H1 (cell line): ENCODE results near the gene CFAP65. TPM values are rescaled to one million over a fixed set of nuclear protein-coding genes. Genes with fewer than 3 reads are reported as not detected.

ENCODE experiments used
- CTCF ChIA-PET: fragments of 300-600 bp; sonication (Branson Sonifier 250); formaldehyde crosslinking; loops from one replicate; lab custom pipeline; 2021; ENCODE audit not compliant: partially characterized antibody; lab: Charles Lee
- POLR2A ChIA-PET: fragments of 300-600 bp; sonication (Branson Sonifier 250); formaldehyde crosslinking; loops from one replicate; lab custom pipeline; 2021; ENCODE audit warnings: inconsistent platforms; ENCODE audit not compliant: partially characterized antibody; lab: Charles Lee
- DNase-seq, 2 experiments: peaks; one replicate each; pipeline versions ENCODE4 v3.0.0 to v3.0.0-alpha.2; 2010 to 2022; ENCODE audit warnings: low spot score in 2 of 2, low read depth in 1 of 2, mixed read lengths in 1 of 2
- FAIRE-seq: peaks from 2 replicates; lab custom pipeline; 2011; peaks lifted over from hg19 to GRCh38; lab: Jason Lieb, UNC
- H2AFZ ChIP-seq: 2 replicates; pipeline ENCODE4 v1.8.1; 2012; ENCODE audit warnings: low read length, inconsistent platforms
- H2AK5ac ChIP-seq: 2 replicates; pipeline ENCODE4 v1.6.1; 2013; ENCODE audit warnings: low read depth, low read length
- H2BK120ac ChIP-seq: replicated peaks from 2 replicates; pipeline ENCODE3; 2013; ENCODE audit warnings: low read depth, low read length, inconsistent platforms
- H2BK12ac ChIP-seq: 2 replicates; pipeline ENCODE4 v1.6.1; 2013; ENCODE audit warnings: low read depth, low read length
- H2BK15ac ChIP-seq: 2 replicates; pipeline ENCODE4 v1.6.1; 2013; ENCODE audit warnings: low read length
- H2BK20ac ChIP-seq: 2 replicates; pipeline ENCODE4 v1.6.1; 2013; ENCODE audit warnings: low read length
- H2BK5ac ChIP-seq: 2 replicates; pipeline ENCODE4 v1.6.1; 2013; ENCODE audit warnings: low read depth, low read length
- H3K14ac ChIP-seq: 2 replicates; pipeline ENCODE4 v1.6.1; 2013; ENCODE audit warnings: inconsistent platforms; ENCODE audit not compliant: insufficient read length
- H3K18ac ChIP-seq: 2 replicates; pipeline ENCODE4 v1.6.1; 2013; ENCODE audit warnings: low read length; ENCODE audit errors: extremely low read depth
- H3K23ac ChIP-seq: 2 replicates; pipeline ENCODE4 v1.6.1; 2013; ENCODE audit warnings: inconsistent platforms; ENCODE audit not compliant: insufficient read length
- H3K23me2 ChIP-seq: 2 replicates; pipeline ENCODE4 v1.6.1; 2013; ENCODE audit warnings: low read depth, low read length
- H3K27ac ChIP-seq: 2 replicates; pipeline ENCODE4 v1.6.1; 2011; ENCODE audit warnings: low read depth, low read length, inconsistent platforms
- H3K27me3 ChIP-seq, 4 experiments: replicated peaks in 1 of 4; 1 replicate in 1 of 4; 2 replicates in 3 of 4; pipeline versions ENCODE4 v1.6.1 to v1.8.1; 2011 to 2013; ENCODE audit warnings: low read length in 3 of 4, mild to moderate bottlenecking in 3 of 4, inconsistent platforms in 2 of 4, mixed read lengths in 2 of 4, moderate library complexity in 1 of 4; ENCODE audit not compliant: control insufficient read depth in 3 of 4, insufficient read depth in 3 of 4; ENCODE audit errors: extremely low read depth in 1 of 4
- H3K36me3 ChIP-seq, 4 experiments: 2 replicates each; pipeline versions ENCODE4 v1.6.1 to v1.8.1; 2011 to 2013; ENCODE audit warnings: mild to moderate bottlenecking in 4 of 4, low read length in 3 of 4, moderate library complexity in 2 of 4, control low read depth in 1 of 4, inconsistent platforms in 1 of 4; ENCODE audit not compliant: insufficient read depth in 4 of 4, control insufficient read depth in 2 of 4
- H3K4ac ChIP-seq: replicated peaks from 2 replicates; pipeline ENCODE3; 2013; ENCODE audit warnings: low read length, low read depth, mixed read lengths, inconsistent platforms; ENCODE audit not compliant: insufficient read length
- H3K4me1 ChIP-seq, 4 experiments: replicated peaks in 1 of 4; 1 replicate in 1 of 4; 2 replicates in 3 of 4; pipeline versions ENCODE4 v1.6.1 to v1.8.1; 2011 to 2013; ENCODE audit warnings: low read length in 3 of 4, inconsistent platforms in 2 of 4, mixed read lengths in 1 of 4; ENCODE audit not compliant: insufficient read depth in 4 of 4, control insufficient read depth in 3 of 4
- H3K4me2 ChIP-seq, 2 experiments: 2 replicates each; pipeline versions ENCODE4 v1.6.1 to v1.8.1; 2011 to 2013; ENCODE audit warnings: low read depth in 2 of 2, low read length in 2 of 2, control low read depth in 1 of 2, inconsistent platforms in 1 of 2, mild to moderate bottlenecking in 1 of 2; ENCODE audit not compliant: insufficient read depth in 1 of 2
- H3K4me3 ChIP-seq, 4 experiments: fragments of 200-600, 300-600 bp in 1 of 4; sonication (generic), shearing (Covaris generic), sonication (Bioruptor Twin) in 1 of 4; 2 replicates each; pipeline versions ENCODE4 v1.5.1 to v1.8.1; 2011 to 2016; ENCODE audit warnings: low read length in 4 of 4, low read depth in 3 of 4, control low read depth in 2 of 4, inconsistent platforms in 2 of 4, mild to moderate bottlenecking in 2 of 4, mixed read lengths in 1 of 4, moderate library complexity in 1 of 4; ENCODE audit not compliant: insufficient read depth in 2 of 4; ENCODE audit errors: extremely low read depth in 1 of 4
- H3K56ac ChIP-seq: replicated peaks from 2 replicates; pipeline ENCODE3; 2013; ENCODE audit warnings: low read depth, mild to moderate bottlenecking, mixed read lengths, low read length, inconsistent platforms; ENCODE audit not compliant: insufficient read length
- H3K79me1 ChIP-seq: 2 replicates; pipeline ENCODE4 v1.6.1; 2013; ENCODE audit warnings: low read depth, low read length, control low read depth
- H3K79me2 ChIP-seq, 2 experiments: 2 replicates each; pipeline versions ENCODE4 v1.6.1 to v1.8.1; 2012 to 2013; ENCODE audit warnings: low read length in 2 of 2, mild to moderate bottlenecking in 2 of 2, inconsistent platforms in 1 of 2; ENCODE audit not compliant: insufficient read depth in 2 of 2, control insufficient read depth in 1 of 2
- H3K9ac ChIP-seq, 4 experiments: replicated peaks in 1 of 4; 1 replicate in 1 of 4; 2 replicates in 3 of 4; pipeline versions ENCODE4 v1.6.1 to v1.8.1; 2011 to 2013; ENCODE audit warnings: low read depth in 3 of 4, low read length in 3 of 4, control low read depth in 2 of 4, mild to moderate bottlenecking in 2 of 4, moderate library complexity in 2 of 4, inconsistent platforms in 1 of 4; ENCODE audit errors: extremely low read depth in 1 of 4
- H3K9me3 ChIP-seq, 2 experiments: 2 replicates each; pipeline versions ENCODE4 v1.6.1 to v1.8.1; 2012 to 2013; ENCODE audit warnings: mild to moderate bottlenecking in 2 of 2, moderate library complexity in 2 of 2, control low read depth in 1 of 2, inconsistent platforms in 1 of 2, low read depth in 1 of 2, low read length in 1 of 2, mixed read lengths in 1 of 2; ENCODE audit not compliant: insufficient read depth in 2 of 2
- H4K20me1 ChIP-seq, 2 experiments: replicated peaks in 1 of 2; 2 replicates each; pipeline versions ENCODE3 to v1.8.1; 2011 to 2013; ENCODE audit warnings: inconsistent platforms in 2 of 2, low read length in 2 of 2, mild to moderate bottlenecking in 1 of 2; ENCODE audit not compliant: insufficient read depth in 2 of 2, control insufficient read depth in 1 of 2
- H4K5ac ChIP-seq: 2 replicates; pipeline ENCODE4 v1.6.1; 2013; ENCODE audit warnings: low read length, low read depth, mixed read lengths, inconsistent platforms; ENCODE audit not compliant: insufficient read length
- H4K8ac ChIP-seq: 2 replicates; pipeline ENCODE4 v1.8.0; 2013; ENCODE audit warnings: mild to moderate bottlenecking, moderate library complexity, low read length, inconsistent platforms; ENCODE audit not compliant: insufficient read depth; ENCODE audit errors: extremely low read depth
- H4K91ac ChIP-seq: replicated peaks from 2 replicates; pipeline ENCODE3; 2013; ENCODE audit warnings: low read length, mixed read lengths, inconsistent platforms; ENCODE audit not compliant: insufficient read length
- CBX5 ChIP-seq: fragments of 300-800, 300-1000 bp; sonication (generic); IDR thresholded peaks from 2 replicates; pipeline ENCODE4 v1.7.1; 2016; ENCODE audit warnings: antibody characterized with exemption, low read length, low read depth
- FOSL1 ChIP-seq: IDR thresholded peaks from 2 replicates; pipeline ENCODE4 v1.6.1; 2011; ENCODE audit warnings: mild to moderate bottlenecking, low read depth, low read length, moderate library complexity; ENCODE audit not compliant: insufficient read depth
- RFX5 ChIP-seq: IDR thresholded peaks from 2 replicates; pipeline ENCODE4 v1.6.1; 2011; ENCODE audit warnings: low read depth, low read length, improper control_type of control experiment, borderline replicate concordance
- SIN3A ChIP-seq, 2 experiments: IDR thresholded peaks in 1 of 2; conservative IDR thresholded peaks in 1 of 2; 2 replicates each; pipeline ENCODE4 v1.6.1; 2011 to 2012; ENCODE audit warnings: low read length in 2 of 2, improper control_type of control experiment in 1 of 2, low read depth in 1 of 2, mild to moderate bottlenecking in 1 of 2
- WGBS, 2 experiments: shearing (Covaris generic) in 1 of 2; methylation state at CpG; one replicate each; pipeline versions ENCODE4 v1.1.6 to v1.1.7; 2013 to 2015; ENCODE audit warnings: low lambda C conversion rate in 2 of 2, mixed read lengths in 2 of 2, inconsistent platforms in 1 of 2, low coverage in 1 of 2, missing lambda C conversion rate in 1 of 2; ENCODE audit not compliant: insufficient replicate concordance in 2 of 2, insufficient coverage in 1 of 2, insufficient read length in 1 of 2; ENCODE audit errors: extremely low coverage in 1 of 2, missing lambda C conversion rate in 1 of 2; 5-methylcytosine and 5-hydroxymethylcytosine counted together
- polyA plus RNA-seq, 7 experiments: library from polyadenylated mRNA; depleted of rRNA in 3 of 7; stranded (reverse) in 5 of 7; unstranded in 2 of 7; fragments of >200 nt in 5 of 7; fragments of 200-250 nt in 2 of 7; gene quantifications; 1 replicate in 5 of 7; 2 replicates in 1 of 7; 4 replicates in 1 of 7; pipeline versions ENCODE4 v1.2.1 to v1.2.3, GENCODE V29; 2011 to 2013; ENCODE audit warnings: missing spikeins in 2 of 7, mixed read lengths in 2 of 7
- total RNA-seq: library from RNA; stranded (reverse); fragmentation: NEBNext Ultra II Directional; extraction: Animal tissue kit (Norgen Biotek cat#: 25700); gene quantifications from 2 replicates; pipeline ENCODE4 v1.2.1, GENCODE V29; 2021

The CFAP65 gene
- total and polyA plus RNA-seq, 2 of the 8 experiments (the other 6 are each of a cell fraction or from before 2014, with no cell fraction given), result 0.19 to 0.45 TPM

DNA sequence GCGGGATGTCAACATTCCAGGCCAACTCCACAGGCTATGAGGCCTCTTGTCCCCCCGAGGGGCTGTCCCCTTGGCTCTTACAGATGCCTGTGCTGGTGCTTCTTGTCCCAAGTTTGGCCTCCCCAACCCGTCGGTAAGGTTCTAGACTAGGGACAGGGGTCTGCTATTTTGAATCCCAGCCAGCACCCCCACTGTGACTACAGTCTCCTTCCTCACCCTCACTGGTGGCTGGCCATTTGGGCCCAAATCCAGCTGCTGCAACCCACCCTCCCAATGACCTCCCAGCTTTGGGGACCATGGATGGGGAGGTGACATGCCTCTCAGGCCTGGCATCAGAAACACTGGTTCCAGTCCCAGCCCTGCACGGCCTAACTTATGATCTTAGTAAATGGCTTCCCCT, 18.7 kb downstream of the CFAP65 start:
- Histone ChIP-seq H4K5ac (no peak overlapping the region), H3K14ac (no peak overlapping the region), H3K27me3 (peaks cover 0 to 3% (median 0%) of the 10 kb centered on the region in 4 experiments; a peak in 3 of 7 replicates), H3K4me2 (no peak overlapping the region), H2AFZ (no peak overlapping the region), H2BK12ac (no peak overlapping the region), H3K9ac (no peak overlapping the region), H2AK5ac (no peak overlapping the region), H3K18ac (no peak overlapping the region), H2BK120ac (no peak overlapping the region), H3K56ac (no peak overlapping the region), H4K20me1 (peaks cover 0 to 1% of the 10 kb centered on the region in 2 experiments), H3K4ac (no peak overlapping the region), H2BK20ac (no peak overlapping the region), H4K8ac (no peak overlapping the region; the same call in 1 of the 2 replicates), H3K9me3 (no peaks in the 10 kb centered on the region), H3K79me1 (no peaks in the 10 kb centered on the region), H3K27ac (no peak overlapping the region), H3K4me3 (no peak overlapping the region), H4K91ac (no peak overlapping the region), H3K79me2 (no peaks in the 10 kb centered on the region), H3K4me1 (no peaks in the 10 kb centered on the region), H3K23ac (no peak overlapping the region), H3K23me2 (no peaks in the 10 kb centered on the region), H2BK15ac (no peak overlapping the region), H2BK5ac (no peak overlapping the region), H3K36me3 (no peaks in the 10 kb centered on the region)
- ChIA-PET CTCF (interaction anchor here (1.2 to 45.5 kb wide), 5 partner anchors 12 to 98 kb away, joined by 3 to 1006 read pairs (median 54); partner anchors contain the start of genes CFAP65, CRYBA2 and IHH), POLR2A (no interaction called here)
- FAIRE-seq (no peak), DNase-seq (no peak)
- WGBS, 2 experiments, result 89% methylated on average over 5 of the region's 5 CpGs; no CpG with 5 or more reads in 1 of the 2 experiments
- TF ChIP-seq RFX5 (no peak), SIN3A (conservative IDR thresholded peaks at IDR 0.05 in 1 of 2, IDR thresholded peaks at IDR 0.05 in 1 of 2; ENCODE audit: low read depth in 1 of 2, low read length in 2 of 2) (no peak), CBX5 (no peak), FOSL1 (no peak)
